H1 (cell line): Measurements from ENCODE around the gene PPP1R14B. TPM values are rescaled to one million over a fixed set of nuclear protein-coding genes. Genes with fewer than 3 reads are reported as not detected.

Experiments used
- CTCF ChIA-PET: fragments of 300-600 bp; sonication (Branson Sonifier 250); formaldehyde crosslinking; loops from one replicate; lab custom pipeline; 2021; ENCODE audit not compliant: partially characterized antibody; lab: Charles Lee
- POLR2A ChIA-PET: fragments of 300-600 bp; sonication (Branson Sonifier 250); formaldehyde crosslinking; loops from one replicate; lab custom pipeline; 2021; ENCODE audit warnings: inconsistent platforms; ENCODE audit not compliant: partially characterized antibody; lab: Charles Lee
- DNase-seq, 2 experiments: peaks; one replicate each; pipeline versions ENCODE4 v3.0.0 to v3.0.0-alpha.2; 2010 to 2022; ENCODE audit warnings: low spot score in 2 of 2, low read depth in 1 of 2, mixed read lengths in 1 of 2
- FAIRE-seq: peaks from 2 replicates; lab custom pipeline; 2011; peaks lifted over from hg19 to GRCh38; lab: Jason Lieb, UNC
- H2AFZ ChIP-seq: 2 replicates; pipeline ENCODE4 v1.8.1; 2012; ENCODE audit warnings: low read length, inconsistent platforms
- H2AK5ac ChIP-seq: 2 replicates; pipeline ENCODE4 v1.6.1; 2013; ENCODE audit warnings: low read depth, low read length
- H2BK120ac ChIP-seq: replicated peaks from 2 replicates; pipeline ENCODE3; 2013; ENCODE audit warnings: low read depth, low read length, inconsistent platforms
- H2BK12ac ChIP-seq: 2 replicates; pipeline ENCODE4 v1.6.1; 2013; ENCODE audit warnings: low read depth, low read length
- H2BK15ac ChIP-seq: 2 replicates; pipeline ENCODE4 v1.6.1; 2013; ENCODE audit warnings: low read length
- H2BK20ac ChIP-seq: 2 replicates; pipeline ENCODE4 v1.6.1; 2013; ENCODE audit warnings: low read length
- H2BK5ac ChIP-seq: 2 replicates; pipeline ENCODE4 v1.6.1; 2013; ENCODE audit warnings: low read depth, low read length
- H3K14ac ChIP-seq: 2 replicates; pipeline ENCODE4 v1.6.1; 2013; ENCODE audit warnings: inconsistent platforms; ENCODE audit not compliant: insufficient read length
- H3K18ac ChIP-seq: 2 replicates; pipeline ENCODE4 v1.6.1; 2013; ENCODE audit warnings: low read length; ENCODE audit errors: extremely low read depth
- H3K23ac ChIP-seq: 2 replicates; pipeline ENCODE4 v1.6.1; 2013; ENCODE audit warnings: inconsistent platforms; ENCODE audit not compliant: insufficient read length
- H3K23me2 ChIP-seq: 2 replicates; pipeline ENCODE4 v1.6.1; 2013; ENCODE audit warnings: low read depth, low read length
- H3K27ac ChIP-seq: 2 replicates; pipeline ENCODE4 v1.6.1; 2011; ENCODE audit warnings: low read depth, low read length, inconsistent platforms
- H3K27me3 ChIP-seq, 4 experiments: replicated peaks in 1 of 4; 1 replicate in 1 of 4; 2 replicates in 3 of 4; pipeline versions ENCODE4 v1.6.1 to v1.8.1; 2011 to 2013; ENCODE audit warnings: low read length in 3 of 4, mild to moderate bottlenecking in 3 of 4, inconsistent platforms in 2 of 4, mixed read lengths in 2 of 4, moderate library complexity in 1 of 4; ENCODE audit not compliant: control insufficient read depth in 3 of 4, insufficient read depth in 3 of 4; ENCODE audit errors: extremely low read depth in 1 of 4
- H3K36me3 ChIP-seq, 4 experiments: 2 replicates each; pipeline versions ENCODE4 v1.6.1 to v1.8.1; 2011 to 2013; ENCODE audit warnings: mild to moderate bottlenecking in 4 of 4, low read length in 3 of 4, moderate library complexity in 2 of 4, control low read depth in 1 of 4, inconsistent platforms in 1 of 4; ENCODE audit not compliant: insufficient read depth in 4 of 4, control insufficient read depth in 2 of 4
- H3K4ac ChIP-seq: replicated peaks from 2 replicates; pipeline ENCODE3; 2013; ENCODE audit warnings: low read length, low read depth, mixed read lengths, inconsistent platforms; ENCODE audit not compliant: insufficient read length
- H3K4me1 ChIP-seq, 4 experiments: replicated peaks in 1 of 4; 1 replicate in 1 of 4; 2 replicates in 3 of 4; pipeline versions ENCODE4 v1.6.1 to v1.8.1; 2011 to 2013; ENCODE audit warnings: low read length in 3 of 4, inconsistent platforms in 2 of 4, mixed read lengths in 1 of 4; ENCODE audit not compliant: insufficient read depth in 4 of 4, control insufficient read depth in 3 of 4
- H3K4me2 ChIP-seq, 2 experiments: 2 replicates each; pipeline versions ENCODE4 v1.6.1 to v1.8.1; 2011 to 2013; ENCODE audit warnings: low read depth in 2 of 2, low read length in 2 of 2, control low read depth in 1 of 2, inconsistent platforms in 1 of 2, mild to moderate bottlenecking in 1 of 2; ENCODE audit not compliant: insufficient read depth in 1 of 2
- H3K4me3 ChIP-seq, 4 experiments: fragments of 200-600, 300-600 bp in 1 of 4; sonication (generic), shearing (Covaris generic), sonication (Bioruptor Twin) in 1 of 4; 2 replicates each; pipeline versions ENCODE4 v1.5.1 to v1.8.1; 2011 to 2016; ENCODE audit warnings: low read length in 4 of 4, low read depth in 3 of 4, control low read depth in 2 of 4, inconsistent platforms in 2 of 4, mild to moderate bottlenecking in 2 of 4, mixed read lengths in 1 of 4, moderate library complexity in 1 of 4; ENCODE audit not compliant: insufficient read depth in 2 of 4; ENCODE audit errors: extremely low read depth in 1 of 4
- H3K56ac ChIP-seq: replicated peaks from 2 replicates; pipeline ENCODE3; 2013; ENCODE audit warnings: low read depth, mild to moderate bottlenecking, mixed read lengths, low read length, inconsistent platforms; ENCODE audit not compliant: insufficient read length
- H3K79me1 ChIP-seq: 2 replicates; pipeline ENCODE4 v1.6.1; 2013; ENCODE audit warnings: low read depth, low read length, control low read depth
- H3K79me2 ChIP-seq, 2 experiments: 2 replicates each; pipeline versions ENCODE4 v1.6.1 to v1.8.1; 2012 to 2013; ENCODE audit warnings: low read length in 2 of 2, mild to moderate bottlenecking in 2 of 2, inconsistent platforms in 1 of 2; ENCODE audit not compliant: insufficient read depth in 2 of 2, control insufficient read depth in 1 of 2
- H3K9ac ChIP-seq, 4 experiments: replicated peaks in 1 of 4; 1 replicate in 1 of 4; 2 replicates in 3 of 4; pipeline versions ENCODE4 v1.6.1 to v1.8.1; 2011 to 2013; ENCODE audit warnings: low read depth in 3 of 4, low read length in 3 of 4, control low read depth in 2 of 4, mild to moderate bottlenecking in 2 of 4, moderate library complexity in 2 of 4, inconsistent platforms in 1 of 4; ENCODE audit errors: extremely low read depth in 1 of 4
- H3K9me3 ChIP-seq, 2 experiments: 2 replicates each; pipeline versions ENCODE4 v1.6.1 to v1.8.1; 2012 to 2013; ENCODE audit warnings: mild to moderate bottlenecking in 2 of 2, moderate library complexity in 2 of 2, control low read depth in 1 of 2, inconsistent platforms in 1 of 2, low read depth in 1 of 2, low read length in 1 of 2, mixed read lengths in 1 of 2; ENCODE audit not compliant: insufficient read depth in 2 of 2
- H4K20me1 ChIP-seq, 2 experiments: replicated peaks in 1 of 2; 2 replicates each; pipeline versions ENCODE3 to v1.8.1; 2011 to 2013; ENCODE audit warnings: inconsistent platforms in 2 of 2, low read length in 2 of 2, mild to moderate bottlenecking in 1 of 2; ENCODE audit not compliant: insufficient read depth in 2 of 2, control insufficient read depth in 1 of 2
- H4K5ac ChIP-seq: 2 replicates; pipeline ENCODE4 v1.6.1; 2013; ENCODE audit warnings: low read length, low read depth, mixed read lengths, inconsistent platforms; ENCODE audit not compliant: insufficient read length
- H4K8ac ChIP-seq: 2 replicates; pipeline ENCODE4 v1.8.0; 2013; ENCODE audit warnings: mild to moderate bottlenecking, moderate library complexity, low read length, inconsistent platforms; ENCODE audit not compliant: insufficient read depth; ENCODE audit errors: extremely low read depth
- H4K91ac ChIP-seq: replicated peaks from 2 replicates; pipeline ENCODE3; 2013; ENCODE audit warnings: low read length, mixed read lengths, inconsistent platforms; ENCODE audit not compliant: insufficient read length
- CBX5 ChIP-seq: fragments of 300-800, 300-1000 bp; sonication (generic); IDR thresholded peaks from 2 replicates; pipeline ENCODE4 v1.7.1; 2016; ENCODE audit warnings: antibody characterized with exemption, low read length, low read depth
- CBX8 ChIP-seq: fragments of 300-800, 300-1000 bp; sonication (generic); IDR thresholded peaks from 2 replicates; pipeline ENCODE4 v1.7.1; 2016; ENCODE audit warnings: low read depth, low read length, borderline replicate concordance
- EZH2 ChIP-seq: fragments of 200-600 bp; sonication (generic); IDR thresholded peaks from 2 replicates; pipeline ENCODE4 v1.7.1; 2012; ENCODE audit warnings: low read depth, mild to moderate bottlenecking, moderate library complexity, low read length, inconsistent platforms; ENCODE audit not compliant: severe bottlenecking
- RNF2 ChIP-seq: fragments of 200-900, 300-1000 bp; sonication (generic); IDR thresholded peaks from 2 replicates; pipeline ENCODE4 v1.7.1; 2016; ENCODE audit warnings: borderline replicate concordance, low read depth, mild to moderate bottlenecking, antibody characterized with exemption, low read length; ENCODE audit not compliant: poor library complexity, severe bottlenecking; ENCODE audit errors: missing control alignments
- SUZ12 ChIP-seq: fragments of 200-600 bp; sonication (generic); IDR thresholded peaks from 2 replicates; pipeline ENCODE4 v1.6.1; 2012; ENCODE audit warnings: mild to moderate bottlenecking, inconsistent platforms, low read length, moderate library complexity, mixed read lengths
- WGBS, 2 experiments: shearing (Covaris generic) in 1 of 2; methylation state at CpG; one replicate each; pipeline versions ENCODE4 v1.1.6 to v1.1.7; 2013 to 2015; ENCODE audit warnings: low lambda C conversion rate in 2 of 2, mixed read lengths in 2 of 2, inconsistent platforms in 1 of 2, low coverage in 1 of 2, missing lambda C conversion rate in 1 of 2; ENCODE audit not compliant: insufficient replicate concordance in 2 of 2, insufficient coverage in 1 of 2, insufficient read length in 1 of 2; ENCODE audit errors: extremely low coverage in 1 of 2, missing lambda C conversion rate in 1 of 2; 5-methylcytosine and 5-hydroxymethylcytosine counted together
- polyA plus RNA-seq, 7 experiments: library from polyadenylated mRNA; depleted of rRNA in 3 of 7; stranded (reverse) in 5 of 7; unstranded in 2 of 7; fragments of >200 nt in 5 of 7; fragments of 200-250 nt in 2 of 7; gene quantifications; 1 replicate in 5 of 7; 2 replicates in 1 of 7; 4 replicates in 1 of 7; pipeline versions ENCODE4 v1.2.1 to v1.2.3, GENCODE V29; 2011 to 2013; ENCODE audit warnings: missing spikeins in 2 of 7, mixed read lengths in 2 of 7
- total RNA-seq: library from RNA; stranded (reverse); fragmentation: NEBNext Ultra II Directional; extraction: Animal tissue kit (Norgen Biotek cat#: 25700); gene quantifications from 2 replicates; pipeline ENCODE4 v1.2.1, GENCODE V29; 2021

The PPP1R14B gene
- total and polyA plus RNA-seq, 2 of the 8 experiments (the other 6 are each of a cell fraction or from before 2014, with no cell fraction given): 265 to 419 TPM

GRCh38 chr11:64292460-64293254, 45.9 kb upstream of the PPP1R14B start:
- H4K91ac ChIP-seq: no peak overlapping the region
- no peak overlapping the region for H3K4ac ChIP-seq
- ChIA-PET CTCF (interaction anchor here (0.8 to 11.4 kb wide), 5 partner anchors 10 to 88 kb away, joined by 3 to 134 read pairs (median 4); partner anchors contain the start of genes CATSPERZ, ESRRA and PLCB3), POLR2A (interaction anchor here (0.7 to 2.8 kb wide), 6 partner anchors 9 to 43 kb away, joined by 3 to 7 read pairs (median 4); partner anchors contain the start of gene BAD)
- no peak overlapping the region for H3K9ac ChIP-seq
- no peak overlapping the region for H3K18ac ChIP-seq
- peaks cover 5 to 27% of the 10 kb centered on the region in 2 experiments for H4K20me1 ChIP-seq
- peak overlapping the region; percentile 20 to 88 for H3K4me2 ChIP-seq
- no peak overlapping the region for H4K5ac ChIP-seq
- 26% methylated on average over 39 of the region's 42 CpGs; no CpG with 5 or more reads in 1 of the 2 experiments for WGBS, 2 experiments
- FAIRE-seq: no peak
- no peak overlapping the region; the same call in 1 of the 2 replicates for H2BK15ac ChIP-seq
- H3K79me1 ChIP-seq: no peaks in the 10 kb centered on the region
- H2BK12ac ChIP-seq: no peak overlapping the region
- no peak overlapping the region for H2BK120ac ChIP-seq
- H3K23me2 ChIP-seq: peaks cover 5% of the 10 kb centered on the region; the same call in 1 of the 2 replicates
- no peaks in the 10 kb centered on the region for H3K9me3 ChIP-seq
- peak overlapping the region in 3 of 4 experiments; percentile 34 to 64 (median 34); a peak in 4 of 8 replicates for H3K4me3 ChIP-seq
- H3K27ac ChIP-seq: no peak overlapping the region
- H3K79me2 ChIP-seq: no peaks in the 10 kb centered on the region
- H3K27me3 ChIP-seq: peaks cover 71 to 87% (median 81%) of the 10 kb centered on the region in 4 experiments
- no peak overlapping the region for H2BK5ac ChIP-seq
- H3K14ac ChIP-seq: no peak overlapping the region
- no peak overlapping the region for H2BK20ac ChIP-seq
- no peak overlapping the region for H3K56ac ChIP-seq
- no peak overlapping the region for H2AK5ac ChIP-seq
- H2AFZ ChIP-seq: peak overlapping the region; percentile 38; the same call in 1 of the 2 replicates
- H4K8ac ChIP-seq: no peak overlapping the region
- H3K36me3 ChIP-seq: peaks cover 0 to 9% (median 0%) of the 10 kb centered on the region in 4 experiments; a peak in 1 of 8 replicates
- H3K23ac ChIP-seq: no peak overlapping the region
- TF ChIP-seq SUZ12 (peak; percentile 88), RNF2 (peak; percentile 18), CBX8 (0 out of 2 replicates have a peak, but pooled peaks have one; percentile 27), CBX5 (no peak), EZH2 (peak; percentile 93)
- peaks cover 0 to 20% (median 8%) of the 10 kb centered on the region in 4 experiments; a peak in 5 of 7 replicates for H3K4me1 ChIP-seq
- DNase-seq: peak in 1 of 2 experiments; percentile 68
